Bronchial epithelial cell (primary cell): ENCODE measurements around the gene BTG4. TPM values are rescaled to one million over a fixed set of nuclear protein-coding genes. Genes with fewer than 3 reads are reported as not detected.
A peak's percentile ranks its signal among the peaks of the same experiment; 100 is the strongest.

ENCODE experiments used
- DNase-seq: peaks from one replicate; pipeline ENCODE4 v3.0.0-alpha.2; 2010; ENCODE audit warnings: low read depth
- FAIRE-seq: peaks from 2 replicates; lab custom pipeline; 2011; peaks lifted over from hg19 to GRCh38; lab: Jason Lieb, UNC
- H3K27me3 ChIP-seq: 2 replicates; pipeline ENCODE4 v1.5.1; 2011; ENCODE audit warnings: low read length; ENCODE audit not compliant: control insufficient read depth, insufficient read depth
- H3K36me3 ChIP-seq: 2 replicates; pipeline ENCODE4 v1.5.1; 2011; ENCODE audit warnings: low read length; ENCODE audit not compliant: control insufficient read depth, insufficient read depth
- H3K4me3 ChIP-seq: 2 replicates; pipeline ENCODE4 v1.5.1; 2011; ENCODE audit warnings: mild to moderate bottlenecking, low read depth, low read length, control low read depth
- total RNA-seq: library from RNA; depleted of rRNA; stranded (reverse); fragments of >200 nt; gene quantifications from 2 replicates; pipeline ENCODE4 v1.2.1, GENCODE V29; 2014
- TF ChIP-seq, protein P1 (sequence below): IDR thresholded peaks from 2 replicates; pipeline ENCODE4 v1.5.1; 2011; ENCODE audit warnings: mild to moderate bottlenecking, moderate library complexity, low read length, control low read depth, inconsistent platforms; ENCODE audit not compliant: insufficient read depth, severe bottlenecking

BTG4 gene
- total RNA-seq = 0.26 and 0.51 TPM in 2 replicates

DNA sequence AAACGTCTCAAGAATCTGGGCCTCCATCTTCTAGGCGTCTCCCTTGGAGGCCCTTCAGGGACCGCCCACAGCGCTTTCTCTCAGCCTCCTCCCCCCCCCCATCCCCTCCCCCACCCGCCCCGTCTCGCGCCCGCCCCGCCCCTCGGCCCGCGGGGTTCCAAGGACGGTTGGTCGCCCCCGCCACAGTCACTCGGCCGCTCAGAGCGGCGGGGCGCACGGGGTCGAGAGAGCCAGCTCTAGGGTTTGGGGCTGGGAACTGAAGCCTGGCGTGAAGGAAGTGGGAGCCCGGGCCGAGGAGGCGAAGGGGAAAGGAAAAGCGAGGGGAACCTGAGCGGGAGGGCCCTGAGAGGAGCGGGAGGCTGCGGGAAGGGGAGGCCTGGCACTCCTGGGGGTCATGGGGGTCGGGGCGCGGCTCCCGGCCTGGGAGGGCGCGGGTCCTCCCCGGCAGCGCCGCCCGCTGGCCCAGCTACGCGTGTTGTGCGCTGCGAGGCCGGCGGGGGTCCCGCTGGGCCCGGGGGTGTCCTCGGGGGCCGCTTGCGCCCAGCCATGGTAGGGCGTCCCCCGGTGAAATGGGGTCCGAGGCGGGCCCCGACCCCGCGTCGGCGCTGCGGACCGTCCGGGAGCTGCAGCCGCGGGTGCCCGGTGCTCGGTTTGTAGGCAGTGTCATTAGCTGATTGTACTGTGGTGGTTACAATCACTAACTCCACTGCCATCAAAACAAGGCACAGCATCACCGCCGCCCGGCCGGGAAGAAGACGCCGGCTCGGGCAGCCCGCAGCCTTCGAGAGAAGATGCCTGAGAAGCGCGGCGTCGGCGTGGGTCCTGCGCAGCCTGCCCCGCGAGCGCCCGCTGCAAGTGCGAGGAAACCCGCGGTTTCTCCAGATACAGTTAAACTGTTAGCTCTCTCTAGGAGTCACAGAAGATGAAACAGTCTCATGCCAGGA lies at the start of gene BTG4:
BTG4 (minus strand) TSS at position 91 of the 944 bp plus-strand sequence. CDS start 13,610 bp downstream, outside the sequence.
- DNase-seq = no peak
- TF ChIP-seq, protein P1, sequence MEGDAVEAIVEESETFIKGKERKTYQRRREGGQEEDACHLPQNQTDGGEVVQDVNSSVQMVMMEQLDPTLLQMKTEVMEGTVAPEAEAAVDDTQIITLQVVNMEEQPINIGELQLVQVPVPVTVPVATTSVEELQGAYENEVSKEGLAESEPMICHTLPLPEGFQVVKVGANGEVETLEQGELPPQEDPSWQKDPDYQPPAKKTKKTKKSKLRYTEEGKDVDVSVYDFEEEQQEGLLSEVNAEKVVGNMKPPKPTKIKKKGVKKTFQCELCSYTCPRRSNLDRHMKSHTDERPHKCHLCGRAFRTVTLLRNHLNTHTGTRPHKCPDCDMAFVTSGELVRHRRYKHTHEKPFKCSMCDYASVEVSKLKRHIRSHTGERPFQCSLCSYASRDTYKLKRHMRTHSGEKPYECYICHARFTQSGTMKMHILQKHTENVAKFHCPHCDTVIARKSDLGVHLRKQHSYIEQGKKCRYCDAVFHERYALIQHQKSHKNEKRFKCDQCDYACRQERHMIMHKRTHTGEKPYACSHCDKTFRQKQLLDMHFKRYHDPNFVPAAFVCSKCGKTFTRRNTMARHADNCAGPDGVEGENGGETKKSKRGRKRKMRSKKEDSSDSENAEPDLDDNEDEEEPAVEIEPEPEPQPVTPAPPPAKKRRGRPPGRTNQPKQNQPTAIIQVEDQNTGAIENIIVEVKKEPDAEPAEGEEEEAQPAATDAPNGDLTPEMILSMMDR = peak; percentile 20
- Histone ChIP-seq H3K4me3 (peak within 1 kb of the TSS; percentile 50), H3K36me3 (no peaks in the 10 kb centered on the region), H3K27me3 (no peaks in the 10 kb centered on the region)
- no peak for FAIRE-seq

DNA sequence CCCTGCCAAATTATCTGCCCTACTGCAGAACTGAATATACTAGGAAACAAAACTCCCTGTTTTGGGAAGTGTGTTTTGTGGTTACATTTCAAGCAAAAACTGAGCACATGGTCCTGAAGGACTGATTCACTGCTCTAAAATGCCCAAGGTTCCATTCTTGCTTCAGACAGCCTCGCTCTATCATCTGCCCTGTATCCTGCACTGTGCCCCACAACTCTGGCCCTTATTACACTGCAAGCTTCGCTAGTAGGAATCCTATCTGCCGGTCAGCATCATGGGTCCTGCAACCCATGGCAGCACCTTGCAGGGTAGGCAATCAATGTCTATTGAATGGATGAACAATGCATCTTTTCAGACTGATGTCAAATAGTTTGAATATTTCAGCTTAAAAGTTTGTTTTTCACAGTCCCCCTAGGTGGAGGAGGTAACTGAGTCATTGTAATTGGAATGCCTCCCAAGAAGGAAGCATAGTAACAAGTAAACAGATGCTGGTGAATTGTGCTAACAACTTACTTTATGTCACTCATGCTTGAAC lies 49.7 kb upstream of the BTG4 start:
- FAIRE-seq = no peak
- Histone ChIP-seq H3K4me3 (no peak overlapping the region), H3K27me3 (no peaks in the 10 kb centered on the region), H3K36me3 (no peaks in the 10 kb centered on the region)
- TF ChIP-seq, protein P1 = no peak
- DNase-seq = peak; percentile 75

DNA sequence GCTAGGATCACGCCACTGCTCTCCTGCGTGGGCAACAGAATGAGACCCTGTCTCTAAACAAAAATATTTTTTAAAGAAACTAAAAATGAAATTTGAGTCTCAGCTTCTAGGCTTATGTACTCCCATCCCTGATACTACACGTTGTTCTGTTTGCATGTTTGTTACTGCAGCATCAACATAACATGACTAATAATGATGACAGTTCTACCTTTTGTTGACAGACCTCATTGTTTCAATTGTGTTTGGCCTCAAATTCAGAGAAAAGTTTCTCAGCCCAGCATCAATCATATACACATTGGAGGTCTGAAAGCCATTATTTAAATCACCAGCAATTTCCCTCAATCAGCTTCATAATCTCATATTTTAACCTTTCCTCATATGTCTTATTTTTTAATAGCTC lies 49.1 kb upstream of the BTG4 start:
- FAIRE-seq = no peak
- TF ChIP-seq, protein P1 = no peak
- H3K36me3 ChIP-seq = no peaks in the 10 kb centered on the region

GRCh38 chr11:111560800-111561199 lies 48.6 kb upstream of the BTG4 start:
- Histone ChIP-seq H3K4me3 (no peak overlapping the region), H3K36me3 (no peaks in the 10 kb centered on the region), H3K27me3 (no peaks in the 10 kb centered on the region)
- no peak for FAIRE-seq
- DNase-seq = no peak
- TF ChIP-seq, protein P1 = no peak

More for the DNA sequence above, 49.1 kb upstream of the BTG4 start:
- peak; percentile 71 for DNase-seq
- Histone ChIP-seq H3K4me3 (no peak overlapping the region), H3K27me3 (no peaks in the 10 kb centered on the region)

GRCh38 chr11:111559800-111560464 lies 47.7 kb upstream of the BTG4 start:
- FAIRE-seq = no peak
- Histone ChIP-seq H3K27me3 (no peaks in the 10 kb centered on the region), H3K36me3 (no peaks in the 10 kb centered on the region), H3K4me3 (no peak overlapping the region)
- TF ChIP-seq, protein P1 = no peak
- no peak for DNase-seq
